NCI-H345 treated with DMSO at 0.1 percent for 48 hours (cell line): ENCODE measurements around the gene DHRS7B.

ENCODE experiments used
- DNase-seq: peaks from one replicate; lab custom pipeline; 2025; ENCODE audit not compliant: unreplicated experiment; lab: John Stamatoyannopoulos, UW

Gene DHRS7B

DNA sequence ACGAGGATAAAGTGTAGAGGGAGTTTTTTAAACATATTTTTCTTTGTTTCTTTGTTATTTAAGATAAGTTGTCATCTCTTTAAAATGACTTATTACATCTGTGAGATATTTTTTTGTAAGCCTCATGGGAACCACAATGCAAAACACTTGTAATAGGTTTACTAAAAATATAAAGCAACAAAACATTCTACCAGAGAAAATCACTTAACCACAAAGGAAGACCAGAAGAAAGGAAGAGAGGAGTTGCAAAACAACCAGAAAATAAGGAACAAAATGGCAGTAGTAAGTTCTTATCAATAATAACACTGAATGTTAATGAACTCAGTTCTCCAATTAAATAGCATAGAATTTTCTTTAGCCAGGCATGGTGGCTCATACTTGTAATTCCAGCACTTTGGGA is 22.9 kb downstream of the DHRS7B start:
- DNase-seq, result no peak

- no peak for DNase-seq
Measured at GRCh38 chr17:21152731-21153130, 26.0 kb downstream of the DHRS7B start.

GRCh38 chr17:21157586-21158370 is 31.0 kb downstream of the DHRS7B start:
- no peak for DNase-seq

GRCh38 chr17:21160401-21160800 is 33.6 kb downstream of the DHRS7B start:
- DNase-seq, result no peak

DNA sequence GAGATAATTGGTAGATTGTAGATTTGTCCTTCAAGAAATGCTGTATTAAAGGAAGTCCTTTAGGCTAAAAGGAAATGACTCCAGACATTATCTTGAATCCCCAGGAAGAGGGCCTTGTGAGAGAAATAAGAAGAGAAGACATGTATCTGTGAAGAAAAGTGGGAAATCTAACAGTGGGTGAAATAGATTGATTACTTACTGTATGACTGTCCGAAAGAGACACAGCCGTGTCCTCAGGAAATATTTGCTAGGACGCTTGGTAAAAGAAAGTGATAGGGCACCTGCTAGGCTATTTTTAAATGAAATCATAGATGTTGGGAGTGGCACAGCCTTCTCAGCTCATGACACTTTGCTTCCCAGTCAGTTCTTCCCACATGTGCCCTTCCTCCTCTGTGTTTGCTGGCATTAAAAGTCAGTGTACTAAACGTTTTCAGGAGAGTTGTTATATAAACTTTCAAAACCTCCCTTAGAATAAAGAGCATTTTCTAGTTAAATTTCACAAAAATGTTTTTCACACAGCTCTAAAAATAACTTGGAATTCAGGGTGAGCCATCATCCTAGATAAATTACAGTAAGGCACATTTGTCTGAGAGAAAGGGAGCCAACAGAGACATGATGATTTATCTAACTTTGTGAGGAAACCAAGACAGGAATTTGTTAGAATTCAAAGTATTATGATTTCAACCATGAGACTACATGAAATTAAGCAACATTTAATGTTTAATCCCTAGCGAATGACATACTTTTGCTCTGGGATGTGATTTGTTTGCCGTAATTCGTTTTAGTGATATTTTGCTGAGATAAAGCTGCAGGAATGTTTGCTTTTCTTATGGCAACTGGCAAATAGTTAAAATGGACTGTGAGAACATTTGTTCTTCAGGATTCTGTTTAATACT is 35.0 kb downstream of the DHRS7B start:
- DNase-seq, result no peak

DNA sequence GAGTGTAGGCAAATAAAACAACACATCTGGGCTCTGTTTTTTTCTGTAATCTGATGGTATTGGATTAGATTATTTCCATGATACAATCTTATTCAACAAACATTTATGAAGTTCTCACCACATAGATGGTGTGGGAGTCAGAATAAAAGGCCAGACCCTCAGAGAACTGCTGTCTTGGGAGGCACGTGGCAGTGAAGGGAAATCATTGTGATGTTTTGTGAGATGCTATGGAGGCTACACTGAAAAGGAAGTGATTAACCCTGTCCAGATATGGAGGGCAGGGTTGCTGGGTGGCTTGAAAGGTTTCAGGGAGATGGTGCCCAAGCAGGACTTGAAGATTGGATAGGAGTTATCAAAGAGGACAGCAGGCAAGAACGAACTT is 35.6 kb downstream of the DHRS7B start:
- no peak for DNase-seq

- DNase-seq, result no peak
Measured at GRCh38 chr17:21163101-21163500, 36.3 kb downstream of the DHRS7B start.

GRCh38 chr17:21164216-21164615 is 37.5 kb downstream of the DHRS7B start:
- DNase-seq, result no peak

- no peak for DNase-seq
Measured at GRCh38 chr17:21164620-21165019, 37.9 kb downstream of the DHRS7B start.

DNA sequence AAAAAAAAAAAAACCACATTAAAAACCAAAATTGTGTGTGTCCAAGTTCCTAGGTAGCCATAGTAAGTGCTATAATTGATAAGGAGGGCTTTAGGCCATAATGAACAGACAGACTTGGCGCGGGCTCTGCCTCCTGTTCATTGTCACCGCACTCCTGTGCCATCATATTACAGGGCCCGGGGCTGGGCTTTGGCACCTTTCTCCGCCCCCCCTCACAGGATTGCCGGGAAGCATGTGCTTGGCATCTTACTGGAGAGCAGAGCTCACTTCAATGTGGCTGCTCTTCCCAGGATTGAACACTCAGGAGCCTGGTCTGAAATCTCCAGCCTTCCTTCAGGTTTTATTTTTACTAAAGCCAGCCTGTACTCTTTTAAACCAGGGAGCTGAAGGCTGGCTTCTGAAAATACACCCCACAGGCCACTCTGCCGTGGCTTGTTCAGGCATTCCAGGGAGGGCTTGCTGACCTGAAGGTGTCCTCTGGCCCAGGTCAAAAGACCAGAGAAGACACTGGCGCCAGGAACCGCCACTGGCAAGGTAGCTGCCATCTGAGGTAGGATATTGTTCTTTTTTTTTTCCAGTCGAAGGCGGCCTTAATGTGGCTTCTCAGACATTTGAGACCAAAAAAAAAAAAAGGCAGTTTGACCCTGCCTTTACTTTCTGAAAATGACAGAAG is 39.3 kb downstream of the DHRS7B start:
- no peak for DNase-seq

- no peak for DNase-seq
Measured at GRCh38 chr17:21166595-21167210, 39.9 kb downstream of the DHRS7B start.

GRCh38 chr17:21167303-21167702 is 40.5 kb downstream of the DHRS7B start:
- no peak for DNase-seq

DNA sequence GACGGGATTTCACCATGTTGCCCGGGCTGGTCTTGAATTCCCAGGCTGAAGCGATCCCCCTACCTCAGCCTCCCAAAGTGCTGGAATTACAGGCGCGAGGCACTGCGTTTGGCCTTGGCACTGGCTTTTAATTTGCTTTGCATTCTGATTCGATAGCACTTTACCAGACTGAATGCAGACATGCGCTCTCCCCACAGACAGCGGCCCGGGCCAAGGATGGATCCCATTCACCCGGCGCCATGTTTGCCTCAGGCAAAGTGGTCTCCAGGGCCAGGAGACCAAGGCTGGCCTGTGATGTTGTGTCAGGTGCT is 41.7 kb downstream of the DHRS7B start:
- DNase-seq, result no peak

- DNase-seq, result no peak
Measured at GRCh38 chr17:21169496-21169895, 42.7 kb downstream of the DHRS7B start.

- DNase-seq, result no peak
Measured at GRCh38 chr17:21170809-21171208, 44.0 kb downstream of the DHRS7B start.

GRCh38 chr17:21171309-21171922 is 44.7 kb downstream of the DHRS7B start:
- no peak for DNase-seq

DNA sequence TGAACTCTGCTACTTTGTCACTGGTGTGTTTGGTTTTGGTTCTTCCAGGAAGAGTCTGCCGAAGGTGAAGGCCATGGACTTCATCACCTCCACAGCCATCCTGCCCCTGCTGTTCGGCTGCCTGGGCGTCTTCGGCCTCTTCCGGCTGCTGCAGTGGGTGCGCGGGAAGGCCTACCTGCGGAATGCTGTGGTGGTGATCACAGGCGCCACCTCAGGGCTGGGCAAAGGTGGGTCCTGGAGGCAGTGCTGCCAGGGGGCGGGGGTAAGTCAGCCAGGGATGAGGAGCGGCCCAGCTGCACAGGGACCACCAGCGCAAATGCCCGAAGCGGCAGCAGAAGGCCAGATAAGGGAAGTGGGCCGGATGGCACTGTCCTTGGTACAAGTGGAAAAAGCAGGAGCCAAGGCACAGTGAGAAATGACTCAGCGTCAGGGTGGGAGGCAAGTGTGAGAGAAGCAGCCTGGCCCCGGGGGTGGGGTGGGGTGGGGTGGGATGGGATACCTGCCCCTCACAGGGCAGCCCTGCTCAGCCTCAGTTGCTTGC is 45.3 kb downstream of the DHRS7B start:
- no peak for DNase-seq

- no peak for DNase-seq
Measured at GRCh38 chr17:21172846-21173245, 46.1 kb downstream of the DHRS7B start.

GRCh38 chr17:21173543-21173942 is 46.8 kb downstream of the DHRS7B start:
- no peak for DNase-seq

DNA sequence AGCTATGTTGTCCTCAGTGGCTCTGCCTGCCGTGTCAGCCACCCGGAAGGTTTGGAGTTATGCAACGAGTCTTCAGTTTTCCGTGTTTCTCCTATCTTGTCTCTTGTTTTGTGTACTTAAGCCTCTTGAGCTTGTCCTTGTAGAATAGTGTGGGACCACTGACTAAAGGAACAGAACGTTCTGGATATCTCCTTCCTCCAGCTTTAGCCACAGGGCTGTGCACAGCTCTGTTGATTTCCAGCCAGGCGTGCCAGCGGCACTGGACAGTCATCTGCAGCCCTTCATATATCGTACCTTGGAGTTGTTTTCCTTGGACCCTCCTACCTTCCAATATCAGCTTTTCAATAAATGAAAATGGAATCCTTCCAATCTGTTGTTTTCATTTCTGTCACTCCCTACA is 47.4 kb downstream of the DHRS7B start:
- DNase-seq, result no peak

DNA sequence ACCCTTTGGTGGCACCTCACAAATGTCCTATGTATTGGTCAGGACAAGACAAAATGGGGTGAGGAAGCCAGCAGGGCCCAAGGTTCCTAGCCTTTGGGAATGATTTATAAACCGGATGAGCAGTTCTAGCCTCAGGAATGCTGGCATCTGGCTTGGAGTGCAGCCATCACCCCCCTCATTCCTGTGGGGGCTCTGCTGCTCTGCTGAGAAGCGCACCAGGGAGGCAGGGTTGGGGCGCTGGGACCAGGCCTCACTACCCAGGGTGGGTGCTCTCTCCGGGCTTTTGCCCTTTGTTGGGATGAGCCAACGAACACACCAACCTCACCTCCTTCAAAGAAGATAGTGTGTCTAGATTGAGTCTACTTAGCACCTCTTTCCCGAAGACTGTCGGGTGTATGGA is 47.9 kb downstream of the DHRS7B start:
- DNase-seq, result no peak
